ENCODE results near the gene PRKN.
"Not testable (repeated sequence)": the region's sequence is repeated elsewhere in the genome, so short reads cannot be mapped to it uniquely, and the experiment has no call there.

Gene PRKN

DNA sequence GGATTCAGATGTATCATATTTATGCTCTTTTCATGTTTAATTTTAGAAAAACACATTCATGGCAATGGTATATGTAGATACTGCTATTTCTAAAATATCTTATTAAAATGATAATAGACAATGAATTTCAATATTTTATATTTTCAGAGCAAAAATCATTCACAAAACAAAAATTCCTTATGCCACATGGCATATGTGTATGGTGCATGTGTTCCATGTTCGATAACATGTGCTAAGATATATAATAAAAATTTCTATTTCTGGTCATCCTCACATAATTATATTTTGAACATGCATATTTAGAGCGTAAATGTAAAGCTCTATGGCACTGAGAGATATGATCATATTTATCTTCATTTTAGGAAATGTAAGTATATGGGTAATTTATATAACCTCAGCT lies 847.5 kb downstream of the PRKN start:
- no peak for DNase-seq

DNA sequence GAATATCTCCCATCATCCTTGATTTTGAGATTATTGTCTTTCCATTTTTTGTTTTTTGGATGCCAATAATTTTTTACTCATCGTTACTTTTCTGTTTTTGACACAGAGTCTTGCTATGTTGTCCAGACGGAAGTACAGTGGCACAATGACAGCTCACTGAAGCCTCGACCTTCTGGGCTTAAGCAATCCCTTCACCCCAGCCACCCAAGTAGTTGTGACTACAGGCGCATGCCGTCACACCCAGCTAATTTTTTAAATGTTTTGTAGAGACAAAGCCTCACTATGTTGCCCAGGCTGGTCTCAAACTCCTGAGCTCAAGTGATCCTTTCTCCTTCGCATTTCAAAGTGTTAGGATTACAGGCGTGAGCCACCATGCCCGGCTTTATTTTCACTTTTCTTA lies 851.3 kb downstream of the PRKN start:
- no peak for DNase-seq

DNA sequence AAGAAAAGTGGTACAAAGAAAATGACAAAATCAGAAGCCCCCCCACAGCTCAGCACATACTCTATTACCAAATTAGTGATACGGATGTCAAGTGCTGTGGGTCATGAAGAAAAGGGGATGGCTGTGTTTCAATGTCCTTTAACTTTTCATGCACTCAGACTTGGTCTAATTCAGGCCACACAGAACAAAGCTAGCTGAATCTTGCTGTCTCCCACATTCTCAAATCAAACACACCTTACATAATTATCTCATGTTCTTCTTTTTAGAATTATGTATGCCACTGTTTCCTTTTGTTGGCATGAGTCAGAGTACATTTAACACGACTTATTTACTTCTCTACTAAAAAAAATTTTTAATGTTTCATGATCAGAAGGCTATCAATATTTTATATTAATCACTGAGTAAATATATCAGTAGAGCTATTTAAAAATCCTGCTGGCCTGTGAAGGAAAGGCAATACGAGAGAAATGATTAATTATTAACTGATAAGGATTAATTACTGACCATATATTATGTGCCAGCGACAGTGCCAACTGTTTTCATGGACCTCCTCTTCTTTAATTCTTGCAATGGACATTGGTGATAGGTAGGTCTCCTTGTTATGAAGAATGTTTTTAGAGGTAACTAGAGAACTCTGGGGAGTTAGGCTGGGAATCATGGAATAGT lies 857.2 kb downstream of the PRKN start:
- DNase-seq = no peak

DNA sequence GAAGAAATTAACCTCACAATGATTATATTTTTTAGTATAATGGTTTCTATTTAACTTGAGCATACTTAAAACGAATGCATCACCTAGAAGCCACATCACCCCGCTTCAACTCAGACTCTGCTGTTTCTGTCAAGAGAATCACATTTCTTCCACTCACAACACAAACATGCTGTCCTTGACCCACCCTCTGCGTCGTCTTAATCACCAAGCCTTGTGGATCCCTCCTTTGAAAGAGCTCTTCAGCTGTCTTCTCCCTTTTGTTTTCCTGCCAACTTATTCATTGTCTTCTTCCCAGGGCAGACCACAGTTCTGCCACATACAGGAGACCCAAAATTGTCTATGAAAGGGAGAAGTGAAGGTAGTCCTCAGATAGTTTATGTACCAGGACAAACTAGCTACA lies 858.1 kb downstream of the PRKN start:
- no peak for DNase-seq

DNA sequence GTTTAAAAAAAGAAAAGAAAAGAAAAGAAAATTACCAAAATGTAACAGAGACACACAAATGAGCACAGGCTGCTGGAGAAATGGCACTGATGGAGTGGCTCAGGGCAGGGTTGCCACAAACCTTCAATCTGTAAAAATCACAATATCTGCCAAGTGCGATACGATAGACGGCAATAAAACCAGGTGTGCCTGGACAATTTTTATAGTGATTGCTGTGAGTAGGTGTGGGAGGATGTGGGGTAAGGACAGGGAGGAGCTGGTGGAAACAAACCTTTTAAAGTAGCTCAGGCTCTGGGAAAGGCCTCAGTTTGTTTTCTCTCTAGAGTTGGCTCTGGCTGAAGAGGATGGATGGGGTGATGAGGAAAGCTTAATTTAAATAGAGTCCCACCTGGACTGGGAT lies 861.0 kb downstream of the PRKN start:
- DNase-seq = no peak

DNA sequence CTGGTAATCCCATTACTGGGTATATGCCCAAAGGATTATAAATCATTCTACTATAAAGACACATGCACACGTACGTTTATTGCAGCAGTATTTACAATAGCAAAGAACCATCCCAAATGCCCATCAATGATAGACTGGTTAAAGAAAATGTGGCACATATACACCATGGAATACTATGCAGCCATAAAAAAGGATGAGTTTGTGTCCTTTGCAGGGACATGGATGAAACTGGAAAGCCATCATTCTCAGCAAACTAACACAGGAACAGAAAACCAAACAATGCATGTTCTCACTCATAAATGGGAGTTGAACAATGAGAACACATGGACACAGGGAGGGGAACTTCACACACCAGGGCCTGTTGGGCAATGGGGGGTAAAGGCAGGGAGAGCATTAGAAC lies 866.5 kb downstream of the PRKN start:
- not testable (repeated sequence) for DNase-seq

DNA sequence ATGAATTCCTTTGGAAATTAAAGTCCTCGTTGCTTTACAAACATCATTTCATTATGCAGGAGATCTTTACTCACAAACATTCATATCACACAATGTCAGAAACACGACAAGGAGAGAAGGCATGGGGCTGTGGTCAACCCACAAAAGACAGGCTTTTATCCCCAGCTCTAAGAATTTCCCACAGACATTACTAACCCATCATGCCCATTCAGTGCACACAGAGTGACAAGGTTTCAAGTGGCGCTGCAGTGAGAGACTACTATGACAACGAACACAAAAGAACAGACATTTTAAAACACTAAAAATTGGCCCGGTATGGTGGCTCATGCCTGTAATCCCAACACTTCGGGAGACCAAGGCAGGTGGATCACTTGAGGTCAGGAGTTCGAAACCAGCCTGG lies 873.9 kb downstream of the PRKN start:
- no peak for DNase-seq

DNA sequence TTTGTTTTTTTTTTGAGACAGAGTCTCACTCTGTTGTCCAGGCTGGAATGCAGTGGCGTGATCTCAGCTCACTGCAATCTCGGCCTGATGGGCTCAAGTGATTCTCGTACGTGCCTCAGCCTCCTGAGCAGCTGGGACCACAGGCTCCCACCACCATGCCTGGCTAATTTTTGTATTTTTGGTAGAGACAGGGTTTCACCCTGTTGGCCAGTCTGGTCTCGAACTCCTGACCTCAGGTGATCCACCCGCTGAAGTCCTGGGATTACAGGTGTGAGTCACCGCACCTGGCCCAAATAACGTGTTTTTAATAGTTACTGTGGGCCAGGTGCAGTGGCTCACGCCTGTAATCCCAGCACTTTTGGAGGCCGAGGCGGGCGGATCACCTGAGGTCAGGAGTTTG lies 876.1 kb downstream of the PRKN start:
- DNase-seq = not testable (repeated sequence)

DNA sequence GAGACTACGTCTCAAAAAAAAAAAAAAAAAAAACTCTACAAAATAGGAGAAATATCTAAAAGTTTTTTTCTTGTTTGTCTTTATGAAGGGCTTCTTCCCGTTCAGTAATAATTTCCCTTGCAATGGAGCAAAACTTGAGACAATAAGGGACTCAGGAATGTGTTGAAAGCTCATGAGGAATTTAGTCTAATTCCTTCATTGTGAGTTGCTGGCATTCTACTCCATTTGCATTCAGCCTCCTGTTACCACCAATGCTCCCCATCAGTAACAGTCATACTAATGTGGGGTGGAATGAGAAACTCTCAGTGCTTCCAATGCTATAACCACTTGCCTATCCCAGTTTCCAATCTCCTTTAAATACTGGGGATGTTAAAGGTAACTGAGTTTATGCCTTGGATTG lies 877.0 kb downstream of the PRKN start:
- DNase-seq = no peak

DNA sequence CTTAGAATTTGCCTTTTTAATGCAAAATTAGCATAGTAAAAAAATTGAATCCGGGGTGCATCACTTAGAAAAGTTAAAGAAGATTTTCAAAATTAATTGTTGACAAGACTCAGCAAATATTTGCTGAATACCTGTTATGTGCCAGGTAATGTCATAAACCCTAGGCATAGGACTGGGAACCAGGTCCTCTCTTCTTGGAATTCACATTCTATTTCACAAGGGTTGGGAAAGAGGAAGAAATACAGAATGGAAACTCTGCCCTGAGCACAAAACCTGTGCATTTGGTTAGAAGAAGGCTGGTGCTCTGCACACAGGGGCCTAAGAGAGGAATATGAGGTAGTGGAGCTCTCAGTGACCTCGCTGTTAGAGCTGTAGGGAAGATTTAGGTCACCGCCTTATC lies 879.9 kb downstream of the PRKN start:
- DNase-seq = no peak

DNA sequence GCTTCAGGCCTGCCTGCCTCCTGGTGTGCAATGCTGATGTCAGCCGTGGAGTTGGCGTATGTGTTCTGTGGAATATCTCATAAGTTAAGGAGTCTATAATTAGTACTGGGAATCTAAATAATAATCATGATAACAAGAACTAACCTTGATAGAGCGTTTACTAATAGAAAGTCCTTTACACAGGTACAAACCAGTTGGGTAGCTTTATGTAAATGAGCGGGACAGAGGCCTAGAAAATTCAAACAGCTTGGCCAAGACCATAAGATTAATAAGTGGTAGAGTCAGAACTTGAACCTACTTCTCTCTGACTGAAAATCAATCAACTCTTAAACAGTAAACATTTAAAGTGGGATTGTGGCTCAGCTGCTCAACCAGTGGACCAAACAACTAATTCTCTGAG lies 882.8 kb downstream of the PRKN start:
- DNase-seq = no peak

DNA sequence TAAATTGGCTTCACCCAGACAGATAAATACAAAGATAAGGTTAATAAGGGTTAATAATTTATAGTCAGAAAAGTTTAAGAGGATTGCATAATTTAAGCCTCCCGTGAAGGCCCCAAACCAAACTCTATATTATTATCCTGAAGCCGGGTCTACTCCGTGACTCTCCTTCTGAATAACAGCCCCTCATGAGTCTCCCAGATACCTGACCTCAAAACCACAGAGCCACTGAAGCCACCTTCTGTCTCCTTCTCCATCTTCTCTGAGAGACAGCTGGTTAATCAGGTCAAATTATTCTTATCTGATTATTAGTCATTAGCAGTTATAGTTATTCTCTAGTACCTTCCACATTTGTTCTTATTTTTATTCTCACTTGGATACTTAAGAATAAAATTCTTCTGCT lies 884.5 kb downstream of the PRKN start:
- no peak for DNase-seq

DNA sequence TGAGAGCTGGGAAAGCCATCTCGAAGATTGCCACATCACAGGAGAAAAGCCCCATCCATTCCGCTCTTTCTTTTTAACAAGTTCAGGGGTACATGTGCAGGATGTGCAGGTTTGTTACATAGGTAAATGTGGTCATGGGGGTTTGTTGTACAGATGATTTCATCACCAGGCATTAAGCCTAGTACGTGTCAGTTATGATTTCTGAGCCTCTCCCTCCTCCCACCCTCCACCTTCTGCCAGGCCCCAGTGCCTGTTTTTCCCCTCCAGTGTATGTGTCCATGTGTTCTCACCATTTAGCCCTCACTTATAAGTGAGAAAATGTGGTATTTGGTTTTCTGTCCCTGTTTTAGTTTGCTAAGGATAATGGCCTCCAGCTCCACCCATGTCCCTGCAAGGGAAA lies 887.2 kb downstream of the PRKN start:
- no peak for DNase-seq

DNA sequence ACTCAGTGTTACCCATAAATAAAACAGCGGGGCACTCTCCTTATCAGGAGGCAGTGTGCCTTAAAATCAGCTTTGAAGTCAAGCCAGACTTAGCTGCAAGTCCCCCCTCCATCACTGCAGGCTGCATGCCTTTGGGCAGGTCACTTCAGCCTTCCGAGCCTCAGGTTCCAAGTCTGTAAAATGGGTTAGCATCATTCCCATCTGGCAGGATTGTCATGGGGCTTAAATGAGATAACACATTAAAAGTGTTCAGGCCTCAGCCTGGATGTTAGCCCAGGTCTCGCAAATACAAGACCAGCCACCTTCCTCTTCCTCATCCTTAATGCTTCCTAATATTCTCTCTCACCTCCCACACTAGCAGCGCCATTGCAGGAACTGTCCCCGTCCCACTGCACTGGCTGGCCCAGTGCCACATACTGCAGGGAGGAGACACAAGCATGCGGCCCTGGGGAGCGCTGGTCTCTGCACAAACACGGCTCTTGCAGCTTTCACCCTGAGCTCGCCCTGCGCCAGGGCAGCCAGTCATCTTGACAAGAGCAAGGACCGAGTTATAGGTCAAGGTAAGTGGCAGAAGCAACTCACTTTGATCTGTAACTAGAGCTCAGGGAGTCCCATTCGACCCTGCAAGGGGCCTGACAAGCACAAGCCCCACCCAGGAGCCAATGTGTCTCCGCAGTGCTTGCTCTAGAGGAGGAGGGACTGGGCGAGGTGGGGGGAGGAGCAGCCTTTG lies 889.1 kb downstream of the PRKN start:
- DNase-seq = no peak

DNA sequence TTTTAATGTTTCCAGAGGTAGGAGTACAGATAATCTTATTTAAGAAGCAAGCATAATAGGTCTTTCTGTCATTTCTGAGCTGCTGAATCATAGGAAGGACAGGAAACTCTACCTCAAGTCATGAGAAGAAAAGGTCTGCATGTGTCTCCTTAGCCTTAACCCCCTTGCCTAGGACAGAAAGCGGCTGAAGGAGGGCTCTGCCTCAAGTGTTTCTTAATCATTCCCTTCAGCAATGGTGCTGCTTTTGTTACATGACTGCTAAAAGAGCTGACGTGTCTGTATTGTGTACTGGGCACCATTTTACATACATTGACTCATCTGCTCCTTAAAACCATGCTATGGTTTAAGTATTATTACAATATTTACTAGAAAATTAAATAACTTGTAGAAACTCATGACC lies 889.7 kb downstream of the PRKN start:
- no peak for DNase-seq

DNA sequence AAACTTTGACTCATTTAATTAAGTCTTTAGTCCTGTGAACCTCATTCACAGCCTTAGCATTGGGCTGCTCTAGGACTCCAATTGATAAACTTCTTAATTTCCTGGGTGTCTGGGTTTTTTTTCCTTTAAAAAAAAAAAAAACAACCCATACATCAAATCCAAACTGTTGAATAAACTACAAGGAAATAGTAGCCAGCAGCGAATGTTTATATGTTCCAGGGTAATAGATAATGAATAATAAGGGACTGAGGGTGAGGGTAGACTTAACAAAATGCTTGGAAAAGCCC lies 890.2 kb downstream of the PRKN start:
- DNase-seq = no peak

DNA sequence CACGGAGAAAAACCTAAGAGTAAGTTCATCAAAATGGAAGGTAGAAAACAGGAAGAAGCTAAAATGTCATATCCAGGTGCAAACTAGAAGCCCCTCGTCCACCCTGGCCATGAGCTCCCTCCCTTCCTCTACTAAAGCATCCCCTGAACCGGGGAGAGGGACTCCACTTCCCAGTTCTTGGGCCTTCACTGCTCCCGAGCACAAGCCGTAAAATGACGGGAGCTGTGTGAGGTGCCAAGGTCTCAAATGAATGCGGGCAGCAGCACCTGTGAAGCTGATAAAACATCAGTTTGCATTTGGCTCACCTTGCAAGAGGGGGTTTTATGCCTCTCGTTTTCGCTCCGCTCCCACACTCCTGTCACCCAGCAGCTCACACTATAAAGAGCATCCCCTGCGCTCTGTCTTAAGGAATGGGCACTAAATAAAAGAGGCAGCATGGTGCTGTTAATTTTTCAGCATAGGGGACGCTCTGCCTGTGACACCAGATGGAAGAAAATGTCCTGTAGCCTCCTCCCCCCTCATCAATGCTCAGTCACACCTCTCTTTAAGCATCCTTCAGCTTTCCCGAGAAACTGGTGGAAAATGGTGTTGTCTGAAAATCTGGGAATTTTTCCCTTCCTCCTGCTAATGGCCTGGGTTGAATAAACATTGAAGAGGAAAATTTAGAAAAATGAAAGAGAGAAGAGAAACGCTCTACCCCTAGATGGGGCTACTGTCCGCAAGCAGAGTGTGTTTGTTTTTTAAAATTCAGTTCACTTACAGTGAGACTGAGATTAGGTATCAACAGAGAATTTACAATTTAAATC lies 890.7 kb downstream of the PRKN start:
- no peak for DNase-seq

DNA sequence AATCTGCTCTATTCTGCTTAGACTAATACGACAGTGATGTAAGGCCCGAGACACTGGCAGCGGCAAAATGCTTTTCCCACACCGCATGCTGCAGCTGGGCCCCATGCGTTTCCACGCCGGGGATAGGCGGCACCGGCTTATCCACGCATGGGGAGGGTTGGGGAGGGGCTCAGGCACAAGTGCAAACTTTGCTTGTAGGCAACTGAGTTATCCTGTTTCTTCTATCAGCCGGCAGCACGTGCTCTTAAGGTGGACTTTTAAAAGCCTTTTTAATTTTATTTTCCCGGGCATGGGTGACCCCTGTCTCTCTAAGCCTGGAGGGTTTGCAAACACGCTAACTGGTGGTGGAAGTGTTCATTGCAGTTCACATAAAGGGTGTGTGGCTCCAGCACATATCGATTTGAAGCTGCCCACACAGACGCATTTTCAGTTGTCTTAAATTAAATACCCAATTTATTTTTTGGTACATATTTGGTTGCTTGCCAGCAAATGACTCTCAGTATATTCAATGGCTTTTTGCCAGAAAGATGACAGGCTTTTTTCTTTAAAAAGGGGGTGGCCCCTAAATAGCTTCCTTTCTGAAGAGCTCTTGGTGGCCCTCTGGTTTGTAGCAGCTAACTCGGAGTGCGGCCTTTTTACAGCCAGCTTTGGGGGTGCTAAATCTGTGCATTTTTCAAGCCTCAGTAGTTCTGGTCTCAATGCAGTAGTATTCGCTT lies 891.9 kb downstream of the PRKN start:
- peak; percentile 53 for DNase-seq

DNA sequence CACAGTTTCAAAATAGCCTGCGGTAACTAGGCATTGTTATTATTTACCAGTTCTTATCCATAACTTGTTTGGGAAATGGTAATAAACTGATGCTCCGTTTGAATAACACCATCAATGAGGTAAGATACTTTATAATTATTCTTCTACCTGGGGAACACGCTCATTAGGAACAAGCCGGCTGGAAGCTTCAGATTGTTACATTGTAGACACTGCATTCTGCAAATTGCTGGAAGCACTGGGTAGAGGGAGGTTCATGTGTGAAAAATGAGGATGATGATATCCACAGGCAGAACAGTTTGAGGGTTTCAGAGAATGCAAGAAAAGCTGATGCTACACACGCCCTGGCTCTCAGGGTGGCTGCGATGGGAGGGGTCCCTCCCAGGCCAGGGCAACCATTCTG lies 893.1 kb downstream of the PRKN start:
- DNase-seq = no peak

DNA sequence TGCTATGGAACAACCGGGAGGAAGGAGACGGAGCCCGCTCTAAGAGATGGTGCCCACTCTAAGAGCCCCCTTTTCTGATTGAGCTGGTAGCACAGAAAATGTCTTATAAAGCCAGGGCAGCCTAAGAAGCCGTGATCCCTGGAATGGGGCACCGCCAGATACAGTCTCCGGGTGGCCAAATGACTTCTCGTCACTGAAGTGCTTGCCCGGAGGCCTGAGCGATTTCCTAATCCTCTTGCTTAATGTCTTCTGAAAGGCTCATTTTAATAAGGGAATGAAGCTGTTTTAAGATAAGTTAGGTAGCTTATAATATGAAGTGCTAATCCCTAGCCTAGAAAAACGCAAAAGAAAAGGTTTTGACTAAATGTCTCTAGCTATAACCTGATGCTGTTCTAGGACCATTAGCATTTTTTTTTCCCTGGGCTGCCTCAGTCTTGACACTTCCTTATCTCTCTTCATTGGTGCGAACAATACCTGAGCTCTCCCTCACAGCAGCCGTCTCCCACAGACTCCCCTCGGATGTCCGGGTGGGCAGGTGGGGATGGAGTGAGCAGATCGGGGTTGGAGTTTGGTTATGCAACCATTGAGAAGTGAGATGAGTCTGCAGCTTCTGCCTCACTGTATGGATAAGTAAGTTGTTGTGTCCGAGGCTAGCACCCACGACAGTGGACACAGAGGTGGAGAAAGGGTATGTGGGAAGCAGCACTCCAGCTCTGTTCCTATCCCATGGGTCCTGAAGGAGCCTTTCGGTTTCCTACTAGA lies 894.3 kb downstream of the PRKN start:
- no peak for DNase-seq

DNA sequence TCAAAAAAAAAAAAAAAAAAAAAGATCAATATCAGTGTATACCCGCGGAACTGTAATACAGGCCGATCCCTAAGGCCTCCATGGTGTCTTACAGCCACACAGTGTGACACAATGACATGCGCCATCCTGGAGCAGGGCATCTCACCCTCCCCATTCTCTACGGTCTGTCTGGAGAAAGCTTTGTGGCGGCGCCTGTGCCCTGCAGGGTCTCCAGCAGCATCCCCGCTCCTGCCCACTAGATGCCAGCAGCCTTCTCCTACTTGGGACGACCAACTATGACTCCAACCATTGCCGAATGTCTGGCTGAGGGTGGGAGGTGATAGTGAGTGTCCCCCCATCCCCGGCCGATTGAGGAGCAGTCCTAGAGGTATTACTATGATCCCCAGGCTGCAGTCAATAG lies 894.9 kb downstream of the PRKN start:
- DNase-seq = no peak

DNA sequence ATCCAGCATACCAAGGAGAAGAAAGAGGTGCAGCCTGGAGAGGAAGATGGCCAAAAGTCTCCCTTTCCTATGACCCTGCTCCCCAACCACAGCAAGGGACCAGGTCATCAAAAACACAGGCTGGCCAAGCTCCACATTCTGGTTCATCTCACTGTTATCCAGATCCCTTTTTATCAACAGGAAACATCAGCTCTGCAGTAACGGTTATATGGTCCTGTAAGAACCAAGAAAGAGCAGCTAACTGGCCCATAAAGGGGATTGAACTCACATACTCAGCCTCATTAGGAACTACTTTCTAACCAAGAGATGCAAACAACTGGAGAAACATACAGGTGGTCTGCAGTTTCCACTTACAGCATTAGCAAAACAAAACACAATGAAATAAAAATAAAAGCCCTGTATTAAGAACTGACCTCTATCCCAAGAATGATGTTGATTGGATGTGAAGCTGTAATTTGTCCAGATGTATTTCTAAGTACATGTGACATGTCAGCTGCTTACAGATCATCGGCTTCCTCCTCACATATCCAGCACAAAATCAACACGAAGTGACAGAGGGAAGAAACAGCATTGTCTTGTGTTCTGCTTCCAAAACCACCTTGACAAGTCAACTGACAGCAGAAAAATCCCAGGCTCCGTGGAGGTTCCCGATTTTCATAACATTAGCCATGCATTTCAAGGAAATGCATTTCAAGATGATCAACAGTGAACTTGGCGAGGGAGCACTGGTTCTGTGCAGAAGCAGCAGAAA lies 896.5 kb downstream of the PRKN start:
- DNase-seq = no peak

Data from right forelimb (tissue), 1 donor.